Neural cell (in vitro differentiated cells): Measurements from ENCODE around the gene HMCES. TPM values are rescaled to one million over a fixed set of nuclear protein-coding genes. Genes with fewer than 3 reads are reported as not detected.

Source experiments
- H2AFZ ChIP-seq: fragments of 200-600, 300-800 bp; sonication (generic), shearing (Covaris generic); 2 replicates; pipeline ENCODE4 v1.6.0; 2014; ENCODE audit warnings: low read depth, mild to moderate bottlenecking, antibody characterized with exemption, low read length, moderate library complexity
- H3F3A ChIP-seq: fragments of 200-600 bp; shearing (Covaris generic); 2 replicates; pipeline ENCODE4 v1.6.1; 2016; ENCODE audit warnings: mild to moderate bottlenecking, moderate library complexity, mixed read lengths, antibody characterized with exemption, low read length; ENCODE audit not compliant: insufficient read depth, poor library complexity, severe bottlenecking
- H3K27ac ChIP-seq: fragments of 200-600, 300-800 bp; sonication (generic), shearing (Covaris generic); 2 replicates; pipeline ENCODE4 v1.5.1; 2014; ENCODE audit warnings: mild to moderate bottlenecking, low read length, moderate library complexity
- H3K27me3 ChIP-seq: fragments of 300-800, 200-600 bp; sonication (generic), shearing (Covaris generic); 2 replicates; pipeline ENCODE4 v1.6.0; 2014; ENCODE audit warnings: mild to moderate bottlenecking, low read depth, low read length, moderate library complexity; ENCODE audit not compliant: insufficient read depth
- H3K36me3 ChIP-seq: fragments of 300-800, 200-600 bp; sonication (generic), shearing (Covaris generic); 2 replicates; pipeline ENCODE4 v1.5.1; 2014; ENCODE audit warnings: mild to moderate bottlenecking, antibody characterized with exemption, low read length, moderate library complexity; ENCODE audit not compliant: insufficient read depth
- H3K4me2 ChIP-seq: fragments of 300-800, 200-600 bp; sonication (generic), shearing (Covaris generic); 2 replicates; pipeline ENCODE4 v1.6.0; 2014; ENCODE audit warnings: mild to moderate bottlenecking, low read length
- H3K4me3 ChIP-seq: fragments of 300-800, 200-600 bp; sonication (generic), shearing (Covaris generic); 2 replicates; pipeline ENCODE4 v1.5.1; 2014; ENCODE audit warnings: mild to moderate bottlenecking, low read length, moderate library complexity
- H3K79me2 ChIP-seq: fragments of 200-600 bp; shearing (Covaris generic); replicated peaks from 2 replicates; pipeline ENCODE4 v1.6.0; 2014; ENCODE audit warnings: mild to moderate bottlenecking, low read length, moderate library complexity; ENCODE audit not compliant: insufficient read depth
- H3K9ac ChIP-seq: fragments of 300-800, 200-600 bp; sonication (generic), shearing (Covaris generic); 2 replicates; pipeline ENCODE4 v1.6.1; 2016; ENCODE audit warnings: mild to moderate bottlenecking, low read length, mixed read lengths
- H3K9me2 ChIP-seq: fragments of 200-600 bp; shearing (Covaris generic); 2 replicates; pipeline ENCODE4 v1.6.1; 2016; ENCODE audit warnings: mild to moderate bottlenecking, low read length, mixed read lengths; ENCODE audit not compliant: insufficient read depth
- H3K9me3 ChIP-seq: fragments of 200-600, 300-800 bp; sonication (generic), shearing (Covaris generic); 2 replicates; pipeline ENCODE4 v1.6.1; 2016; ENCODE audit warnings: mild to moderate bottlenecking, mixed run types, low read length, moderate library complexity, mixed read lengths
- H4K20me1 ChIP-seq: fragments of 200-600 bp; shearing (Covaris generic); 2 replicates; pipeline ENCODE4 v1.6.1; 2016; ENCODE audit warnings: mild to moderate bottlenecking, mixed run types; ENCODE audit not compliant: insufficient read depth
- EP300 ChIP-seq: fragments of 450-650 bp; conservative IDR thresholded peaks from 2 replicates; pipeline ENCODE4 v1.6.1; 2014; ENCODE audit warnings: antibody characterized with exemption, mild to moderate bottlenecking, moderate library complexity; ENCODE audit not compliant: poor library complexity, severe bottlenecking
- EZH2 ChIP-seq: fragments of 200-600, 300-800 bp; shearing (Covaris generic), sonication (generic); IDR thresholded peaks from 2 replicates; pipeline ENCODE4 v1.6.1; 2014; ENCODE audit warnings: antibody characterized with exemption, low read length, borderline replicate concordance, mild to moderate bottlenecking; ENCODE audit not compliant: insufficient read depth, poor library complexity, severe bottlenecking
- MXI1 ChIP-seq: fragments of 450-650 bp; conservative IDR thresholded peaks from 2 replicates; pipeline ENCODE4 v1.6.1; 2014; ENCODE audit warnings: antibody characterized with exemption, mild to moderate bottlenecking; ENCODE audit not compliant: poor library complexity, severe bottlenecking
- POLR2AphosphoS5 ChIP-seq: IDR thresholded peaks from 2 replicates; pipeline ENCODE4 v1.6.1; 2012
- RAD21 ChIP-seq: fragments of 450-650 bp; conservative IDR thresholded peaks from 2 replicates; pipeline ENCODE4 v1.6.1; 2014; ENCODE audit warnings: antibody characterized with exemption, mild to moderate bottlenecking, moderate library complexity
- SMC3 ChIP-seq: fragments of 450-650 bp; conservative IDR thresholded peaks from 2 replicates; pipeline ENCODE4 v1.6.1; 2014; ENCODE audit warnings: antibody characterized with exemption, mild to moderate bottlenecking, moderate library complexity; ENCODE audit not compliant: poor library complexity
- TAF1 ChIP-seq: IDR thresholded peaks from 2 replicates; pipeline ENCODE4 v1.6.1; 2012; ENCODE audit warnings: low read depth
- polyA plus RNA-seq: library from polyadenylated mRNA; depleted of rRNA; stranded (reverse); fragments of >200 nt; gene quantifications from 2 replicates; pipeline ENCODE4 v1.2.3, GENCODE V29; 2014
- TF ChIP-seq, protein P1 (sequence below): IDR thresholded peaks from 2 replicates; pipeline ENCODE4 v1.6.1; 2012; ENCODE audit warnings: borderline replicate concordance
- TF ChIP-seq, protein P2 (sequence below): fragments of 450-650 bp; IDR thresholded peaks from 2 replicates; pipeline ENCODE4 v1.5.1; 2014; ENCODE audit warnings: antibody characterized with exemption, mild to moderate bottlenecking, moderate library complexity; ENCODE audit not compliant: poor library complexity, severe bottlenecking

Gene HMCES
- polyA plus RNA-seq, 1 donor from 2014 or later: 23.0 TPM

DNA sequence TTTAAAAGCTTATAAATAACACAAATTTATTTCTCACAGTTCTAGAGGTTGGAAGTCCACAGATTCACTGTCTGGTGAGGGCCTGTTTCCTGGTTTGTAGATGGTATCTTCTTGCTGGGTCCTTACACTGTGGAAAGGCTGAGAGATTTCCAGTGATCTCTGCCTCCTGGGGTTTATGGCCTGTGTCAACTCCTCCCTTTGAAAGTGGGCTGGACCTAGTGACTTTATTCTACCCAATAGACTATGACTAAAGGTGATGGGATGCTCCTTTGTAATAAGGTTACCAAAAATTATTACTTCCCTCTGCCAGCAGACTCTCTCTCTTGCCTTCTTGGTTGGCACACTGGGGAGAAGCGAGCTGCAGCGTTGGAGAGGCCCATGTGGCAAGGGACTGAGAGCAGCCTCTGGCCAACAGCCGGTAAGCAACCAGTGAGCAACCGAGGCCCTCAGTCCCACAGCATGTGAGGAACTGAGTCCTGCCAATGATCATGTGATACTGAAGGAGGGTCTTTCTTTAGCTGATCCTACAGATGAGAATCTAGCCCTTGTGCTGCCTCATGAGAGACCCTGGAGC, 43.2 kb upstream of the HMCES start:
- no peak overlapping the region for H2AFZ ChIP-seq
- TF ChIP-seq MXI1 (no peak), EP300 (no peak), RAD21 (no peak), TAF1 (no peak), EZH2 (no peak), SMC3 (no peak), POLR2AphosphoS5 (no peak)
- TF ChIP-seq, protein P1, sequence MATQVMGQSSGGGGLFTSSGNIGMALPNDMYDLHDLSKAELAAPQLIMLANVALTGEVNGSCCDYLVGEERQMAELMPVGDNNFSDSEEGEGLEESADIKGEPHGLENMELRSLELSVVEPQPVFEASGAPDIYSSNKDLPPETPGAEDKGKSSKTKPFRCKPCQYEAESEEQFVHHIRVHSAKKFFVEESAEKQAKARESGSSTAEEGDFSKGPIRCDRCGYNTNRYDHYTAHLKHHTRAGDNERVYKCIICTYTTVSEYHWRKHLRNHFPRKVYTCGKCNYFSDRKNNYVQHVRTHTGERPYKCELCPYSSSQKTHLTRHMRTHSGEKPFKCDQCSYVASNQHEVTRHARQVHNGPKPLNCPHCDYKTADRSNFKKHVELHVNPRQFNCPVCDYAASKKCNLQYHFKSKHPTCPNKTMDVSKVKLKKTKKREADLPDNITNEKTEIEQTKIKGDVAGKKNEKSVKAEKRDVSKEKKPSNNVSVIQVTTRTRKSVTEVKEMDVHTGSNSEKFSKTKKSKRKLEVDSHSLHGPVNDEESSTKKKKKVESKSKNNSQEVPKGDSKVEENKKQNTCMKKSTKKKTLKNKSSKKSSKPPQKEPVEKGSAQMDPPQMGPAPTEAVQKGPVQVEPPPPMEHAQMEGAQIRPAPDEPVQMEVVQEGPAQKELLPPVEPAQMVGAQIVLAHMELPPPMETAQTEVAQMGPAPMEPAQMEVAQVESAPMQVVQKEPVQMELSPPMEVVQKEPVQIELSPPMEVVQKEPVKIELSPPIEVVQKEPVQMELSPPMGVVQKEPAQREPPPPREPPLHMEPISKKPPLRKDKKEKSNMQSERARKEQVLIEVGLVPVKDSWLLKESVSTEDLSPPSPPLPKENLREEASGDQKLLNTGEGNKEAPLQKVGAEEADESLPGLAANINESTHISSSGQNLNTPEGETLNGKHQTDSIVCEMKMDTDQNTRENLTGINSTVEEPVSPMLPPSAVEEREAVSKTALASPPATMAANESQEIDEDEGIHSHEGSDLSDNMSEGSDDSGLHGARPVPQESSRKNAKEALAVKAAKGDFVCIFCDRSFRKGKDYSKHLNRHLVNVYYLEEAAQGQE: no peak
- TF ChIP-seq, protein P2, sequence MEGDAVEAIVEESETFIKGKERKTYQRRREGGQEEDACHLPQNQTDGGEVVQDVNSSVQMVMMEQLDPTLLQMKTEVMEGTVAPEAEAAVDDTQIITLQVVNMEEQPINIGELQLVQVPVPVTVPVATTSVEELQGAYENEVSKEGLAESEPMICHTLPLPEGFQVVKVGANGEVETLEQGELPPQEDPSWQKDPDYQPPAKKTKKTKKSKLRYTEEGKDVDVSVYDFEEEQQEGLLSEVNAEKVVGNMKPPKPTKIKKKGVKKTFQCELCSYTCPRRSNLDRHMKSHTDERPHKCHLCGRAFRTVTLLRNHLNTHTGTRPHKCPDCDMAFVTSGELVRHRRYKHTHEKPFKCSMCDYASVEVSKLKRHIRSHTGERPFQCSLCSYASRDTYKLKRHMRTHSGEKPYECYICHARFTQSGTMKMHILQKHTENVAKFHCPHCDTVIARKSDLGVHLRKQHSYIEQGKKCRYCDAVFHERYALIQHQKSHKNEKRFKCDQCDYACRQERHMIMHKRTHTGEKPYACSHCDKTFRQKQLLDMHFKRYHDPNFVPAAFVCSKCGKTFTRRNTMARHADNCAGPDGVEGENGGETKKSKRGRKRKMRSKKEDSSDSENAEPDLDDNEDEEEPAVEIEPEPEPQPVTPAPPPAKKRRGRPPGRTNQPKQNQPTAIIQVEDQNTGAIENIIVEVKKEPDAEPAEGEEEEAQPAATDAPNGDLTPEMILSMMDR: no peak
- H3K4me2 ChIP-seq: no peak overlapping the region
- no peak overlapping the region for H3K27ac ChIP-seq
- no peak overlapping the region for H3K9ac ChIP-seq
- H3K4me3 ChIP-seq: no peak overlapping the region
- no peaks in the 10 kb centered on the region for H3K9me2 ChIP-seq
- no peaks in the 10 kb centered on the region for H3K9me3 ChIP-seq
- H4K20me1 ChIP-seq: no peaks in the 10 kb centered on the region
- H3K79me2 ChIP-seq: no peaks in the 10 kb centered on the region
- no peaks in the 10 kb centered on the region for H3K36me3 ChIP-seq
- H3F3A ChIP-seq: no peaks in the 10 kb centered on the region
- H3K27me3 ChIP-seq: no peaks in the 10 kb centered on the region

DNA sequence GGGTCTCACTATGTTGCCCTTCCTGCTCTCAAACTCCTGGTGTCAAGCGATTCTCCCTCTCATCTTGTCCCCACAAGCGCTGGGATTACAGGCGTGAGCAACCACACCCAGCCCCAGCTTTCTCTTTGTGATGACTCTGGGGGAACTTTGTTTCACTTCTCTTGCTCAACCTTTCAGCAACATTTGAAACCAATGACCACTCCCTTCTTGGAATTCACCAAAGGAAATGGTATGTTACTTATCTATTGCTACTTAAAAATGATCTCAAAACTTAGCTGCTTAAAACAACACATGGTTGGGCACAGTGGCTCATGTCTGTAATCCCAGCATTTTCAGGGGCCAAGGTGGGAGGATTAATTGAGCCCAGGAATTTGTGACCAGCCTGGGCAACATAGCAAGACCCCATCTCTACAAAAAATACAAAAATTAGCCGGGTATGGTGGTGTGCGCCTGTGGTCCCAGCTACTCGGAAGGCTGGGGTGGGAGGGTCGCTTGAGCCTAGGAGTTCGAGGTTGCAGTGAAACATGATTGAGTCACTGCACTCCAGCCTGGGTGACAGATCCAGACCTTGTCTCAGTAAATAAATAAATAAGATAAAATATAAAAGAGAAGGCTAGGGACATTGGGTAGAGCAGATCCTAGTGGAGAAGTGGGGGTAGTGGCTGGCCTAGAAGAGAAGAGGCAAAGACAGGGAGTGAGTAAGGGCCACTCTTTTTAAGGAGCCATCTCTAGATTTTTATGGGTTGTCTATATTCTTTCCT, 39.5 kb upstream of the HMCES start:
- Histone ChIP-seq H3K4me2 (no peak overlapping the region), H2AFZ (no peak overlapping the region), H3K9me2 (no peaks in the 10 kb centered on the region), H3K27ac (no peak overlapping the region), H3K79me2 (no peaks in the 10 kb centered on the region), H3K9ac (no peak overlapping the region), H3K9me3 (no peaks in the 10 kb centered on the region), H3K4me3 (no peak overlapping the region), H3K27me3 (no peaks in the 10 kb centered on the region), H3K36me3 (no peaks in the 10 kb centered on the region), H3F3A (no peaks in the 10 kb centered on the region), H4K20me1 (no peaks in the 10 kb centered on the region)
- TF ChIP-seq EP300 (no peak), SMC3 (no peak), RAD21 (no peak), TAF1 (no peak), MXI1 (no peak), POLR2AphosphoS5 (no peak), EZH2 (no peak)
- TF ChIP-seq, protein P1: no peak
- TF ChIP-seq, protein P2: no peak
